Liver (tissue), 9 donors: ENCODE measurements around the gene ADPRH. TPM values are rescaled to one million over a fixed set of nuclear protein-coding genes. Genes with fewer than 3 reads are reported as not detected.

Experiments
- DNase-seq: peaks from one replicate; pipeline ENCODE4 v3.0.0-alpha.2; 2017; ENCODE audit warnings: low spot score
- H3K27ac ChIP-seq, 2 donors: one replicate each; pipeline ENCODE4 v1.7.0; 2013; ENCODE audit warnings: inconsistent platforms in 2 of 2, low read length in 2 of 2, control low read depth in 1 of 2, low read depth in 1 of 2, mild to moderate bottlenecking in 1 of 2
- H3K27me3 ChIP-seq, 4 donors: one replicate each; pipeline versions ENCODE4 v1.6.1 to v1.7.0; 2013; ENCODE audit warnings: low read length in 3 of 4, inconsistent platforms in 1 of 4, mild to moderate bottlenecking in 1 of 4, moderate library complexity in 1 of 4; ENCODE audit not compliant: control insufficient read depth in 4 of 4, insufficient read depth in 4 of 4
- H3K36me3 ChIP-seq, 4 donors: one replicate each; pipeline versions ENCODE4 v1.6.1 to v1.7.0; 2013; ENCODE audit warnings: low read length in 3 of 4, mild to moderate bottlenecking in 3 of 4, low read depth in 1 of 4, moderate library complexity in 1 of 4; ENCODE audit not compliant: control insufficient read depth in 4 of 4, insufficient read depth in 3 of 4
- H3K4me1 ChIP-seq, 4 donors: one replicate each; pipeline versions ENCODE4 v1.6.1 to v1.7.0; 2013; ENCODE audit warnings: low read length in 3 of 4, mild to moderate bottlenecking in 3 of 4, moderate library complexity in 1 of 4; ENCODE audit not compliant: control insufficient read depth in 4 of 4, insufficient read depth in 4 of 4
- H3K4me3 ChIP-seq, 3 donors: one replicate each; pipeline versions ENCODE4 v1.6.1 to v1.7.0; 2013; ENCODE audit warnings: low read length in 3 of 3, control low read depth in 1 of 3, low read depth in 1 of 3, mild to moderate bottlenecking in 1 of 3
- H3K9ac ChIP-seq, 2 donors: one replicate each; pipeline ENCODE4 v1.7.0; 2013; ENCODE audit warnings: low read length in 2 of 2, mild to moderate bottlenecking in 2 of 2, moderate library complexity in 2 of 2, control low read depth in 1 of 2, low read depth in 1 of 2
- H3K9me3 ChIP-seq, 4 donors: one replicate each; pipeline versions ENCODE4 v1.6.1 to v1.7.0; 2013; ENCODE audit warnings: low read length in 3 of 4; ENCODE audit not compliant: control insufficient read depth in 4 of 4
- EGR1 ChIP-seq, 2 donors: IDR thresholded peaks; 2 replicates each; pipeline ENCODE4 v1.6.1; 2016 to 2018; ENCODE audit warnings: antibody characterized with exemption in 2 of 2, low read depth in 2 of 2
- FOXA1 ChIP-seq: IDR thresholded peaks from 2 replicates; pipeline ENCODE4 v1.6.1; 2016; ENCODE audit warnings: antibody characterized with exemption
- FOXA2 ChIP-seq: IDR thresholded peaks from 2 replicates; pipeline ENCODE4 v1.6.1; 2016; ENCODE audit warnings: antibody characterized with exemption
- GABPA ChIP-seq, 2 donors: IDR thresholded peaks in 1 of 2; conservative IDR thresholded peaks in 1 of 2; 2 replicates each; pipeline ENCODE4 v1.6.1; 2016; ENCODE audit warnings: antibody characterized with exemption in 2 of 2, mild to moderate bottlenecking in 1 of 2, moderate library complexity in 1 of 2
- HNF4A ChIP-seq, 2 donors: conservative IDR thresholded peaks; 2 replicates each; pipeline ENCODE4 v1.6.1; 2016; ENCODE audit warnings: antibody characterized with exemption in 2 of 2, mild to moderate bottlenecking in 2 of 2
- HNF4G ChIP-seq: IDR thresholded peaks from 2 replicates; pipeline ENCODE4 v1.6.1; 2016; ENCODE audit warnings: antibody characterized with exemption
- JUND ChIP-seq, 2 donors: IDR thresholded peaks; 2 replicates each; pipeline ENCODE4 v1.6.1; 2016; ENCODE audit warnings: antibody characterized with exemption in 2 of 2
- MAX ChIP-seq: IDR thresholded peaks from 2 replicates; pipeline ENCODE4 v1.6.1; 2016; ENCODE audit warnings: antibody characterized with exemption
- NR2F2 ChIP-seq: IDR thresholded peaks from 2 replicates; pipeline ENCODE4 v1.6.1; 2016; ENCODE audit warnings: antibody characterized with exemption
- RAD21 ChIP-seq, 2 donors: IDR thresholded peaks; 2 replicates each; pipeline ENCODE4 v1.6.1; 2016; ENCODE audit warnings: antibody characterized with exemption in 2 of 2, mild to moderate bottlenecking in 2 of 2
- RXRA ChIP-seq, 2 donors: IDR thresholded peaks; 2 replicates each; pipeline ENCODE4 v1.6.1; 2017 to 2018; ENCODE audit warnings: antibody characterized with exemption in 2 of 2, mild to moderate bottlenecking in 1 of 2
- SP1 ChIP-seq: IDR thresholded peaks from 2 replicates; pipeline ENCODE4 v1.6.1; 2018; ENCODE audit warnings: antibody characterized with exemption, mild to moderate bottlenecking
- TAF1 ChIP-seq: conservative IDR thresholded peaks from 2 replicates; pipeline ENCODE4 v1.6.1; 2016; ENCODE audit warnings: antibody characterized with exemption, mild to moderate bottlenecking
- YY1 ChIP-seq: IDR thresholded peaks from 2 replicates; pipeline ENCODE4 v1.6.1; 2016; ENCODE audit warnings: antibody characterized with exemption, mild to moderate bottlenecking
- ZBTB33 ChIP-seq: IDR thresholded peaks from 2 replicates; pipeline ENCODE4 v1.6.1; 2016; ENCODE audit warnings: antibody characterized with exemption
- WGBS: extraction: QIAGEN DNeasy Blood & Tissue Kit; methylation state at CpG from one replicate; pipeline ENCODE4 v1.1.7; 2013; 5-methylcytosine and 5-hydroxymethylcytosine counted together
- polyA plus RNA-seq, 2 donors: library from polyadenylated mRNA; stranded (reverse) in 1 of 2; unstranded in 1 of 2; fragments of 200-250 nt in 1 of 2; fragments of >200 nt in 1 of 2; fragmentation: Nextera tagmentation in 1 of 2; extraction: Ambion mirVana in 1 of 2; gene quantifications; one replicate each; pipeline versions ENCODE4 v1.2.1 to v1.2.3, GENCODE V29; 2013 to 2015
- total RNA-seq, 2 donors: library from RNA; depleted of rRNA; stranded (reverse); fragments of >200 nt; gene quantifications; one replicate each; pipeline ENCODE4 v1.2.3, GENCODE V29; 2014
- TF ChIP-seq, protein P1 (sequence below): IDR thresholded peaks from 2 replicates; pipeline ENCODE4 v1.6.1; 2016; ENCODE audit warnings: antibody characterized with exemption
- TF ChIP-seq, protein P2 (sequence below): fragments of 150-350 bp; IDR thresholded peaks from 2 replicates; pipeline ENCODE4 v1.5.1; 2017; ENCODE audit warnings: improper control_type of control experiment, low read depth, low read length; ENCODE audit not compliant: missing input control
- donor health status: healthy.
- donor health status: healthy.
- donor health status: healthy.
- donor health status: healthy.
- donor health status: healthy.

ADPRH gene
- total and polyA plus RNA-seq, 4 donors = 0.89 to 3.8 (median 2.4) TPM

DNA sequence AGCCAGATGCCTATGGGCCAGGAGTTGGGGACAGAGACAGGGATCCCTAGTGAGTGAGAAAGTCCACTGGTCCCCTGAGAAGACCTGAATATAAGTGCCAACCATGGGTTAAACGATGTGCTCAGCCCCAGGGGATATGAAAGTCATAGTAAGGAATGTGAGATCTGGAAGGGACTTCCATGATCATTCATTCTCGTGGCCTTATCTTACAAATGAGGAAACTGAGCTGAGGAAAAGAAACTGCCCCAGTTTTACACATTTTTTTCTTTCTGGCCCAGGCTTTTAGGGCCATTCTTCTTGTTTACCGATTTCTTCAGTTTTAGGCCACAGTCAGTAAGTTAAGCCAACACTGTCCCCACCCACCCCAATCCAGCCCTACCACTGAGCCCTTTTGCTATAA lies 31.0 kb upstream of the ADPRH start:
- no peak for DNase-seq
- TF ChIP-seq, protein P1, sequence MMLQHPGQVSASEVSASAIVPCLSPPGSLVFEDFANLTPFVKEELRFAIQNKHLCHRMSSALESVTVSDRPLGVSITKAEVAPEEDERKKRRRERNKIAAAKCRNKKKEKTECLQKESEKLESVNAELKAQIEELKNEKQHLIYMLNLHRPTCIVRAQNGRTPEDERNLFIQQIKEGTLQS = no peak
- no peak for TF ChIP-seq HNF4A (conservative IDR thresholded peaks at IDR 0.05)
- no peak for TF ChIP-seq FOXA2
- no peak for TF ChIP-seq RAD21 (IDR thresholded peaks at IDR 0.05)
- Histone ChIP-seq H3K9ac (no peak overlapping the region), H3K27me3 (no peaks in the 10 kb centered on the region), H3K27ac (no peak overlapping the region), H3K4me1 (no peaks in the 10 kb centered on the region), H3K4me3 (no peak overlapping the region), H3K9me3 (no peaks in the 10 kb centered on the region), H3K36me3 (no peaks in the 10 kb centered on the region)
- 63% methylated on average over 3 of the region's 3 CpGs for WGBS

GRCh38 chr3:119550192-119550910 lies 28.9 kb upstream of the ADPRH start:
- Histone ChIP-seq H3K9ac (no peak overlapping the region), H3K4me3 (no peak overlapping the region), H3K36me3 (no peaks in the 10 kb centered on the region), H3K27me3 (no peaks in the 10 kb centered on the region), H3K27ac (no peak overlapping the region), H3K4me1 (no peaks in the 10 kb centered on the region), H3K9me3 (no peaks in the 10 kb centered on the region)
- TF ChIP-seq HNF4G (no peak), HNF4A (conservative IDR thresholded peaks at IDR 0.05) (no peak), EGR1 (IDR thresholded peaks at IDR 0.05; ENCODE audit: low read depth in 2 of 2) (no peak), FOXA1 (no peak), RXRA (IDR thresholded peaks at IDR 0.05) (no peak), FOXA2 (no peak), GABPA (IDR thresholded peaks at IDR 0.05 in 1 of 2, conservative IDR thresholded peaks at IDR 0.05 in 1 of 2) (no peak), YY1 (no peak), ZBTB33 (no peak), RAD21 (IDR thresholded peaks at IDR 0.05) (no peak), TAF1 (no peak), JUND (IDR thresholded peaks at IDR 0.05) (no peak), SP1 (no peak), NR2F2 (no peak), MAX (no peak)
- TF ChIP-seq, protein P1 = no peak
- TF ChIP-seq, protein P2, sequence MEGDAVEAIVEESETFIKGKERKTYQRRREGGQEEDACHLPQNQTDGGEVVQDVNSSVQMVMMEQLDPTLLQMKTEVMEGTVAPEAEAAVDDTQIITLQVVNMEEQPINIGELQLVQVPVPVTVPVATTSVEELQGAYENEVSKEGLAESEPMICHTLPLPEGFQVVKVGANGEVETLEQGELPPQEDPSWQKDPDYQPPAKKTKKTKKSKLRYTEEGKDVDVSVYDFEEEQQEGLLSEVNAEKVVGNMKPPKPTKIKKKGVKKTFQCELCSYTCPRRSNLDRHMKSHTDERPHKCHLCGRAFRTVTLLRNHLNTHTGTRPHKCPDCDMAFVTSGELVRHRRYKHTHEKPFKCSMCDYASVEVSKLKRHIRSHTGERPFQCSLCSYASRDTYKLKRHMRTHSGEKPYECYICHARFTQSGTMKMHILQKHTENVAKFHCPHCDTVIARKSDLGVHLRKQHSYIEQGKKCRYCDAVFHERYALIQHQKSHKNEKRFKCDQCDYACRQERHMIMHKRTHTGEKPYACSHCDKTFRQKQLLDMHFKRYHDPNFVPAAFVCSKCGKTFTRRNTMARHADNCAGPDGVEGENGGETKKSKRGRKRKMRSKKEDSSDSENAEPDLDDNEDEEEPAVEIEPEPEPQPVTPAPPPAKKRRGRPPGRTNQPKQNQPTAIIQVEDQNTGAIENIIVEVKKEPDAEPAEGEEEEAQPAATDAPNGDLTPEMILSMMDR = no peak
- no peak for DNase-seq
- WGBS = 93% methylated on average over 9 of the region's 9 CpGs
